HUES48 (cell line): ENCODE data around the gene RIMS4.

Experiments used
- H3K27ac ChIP-seq: one replicate; pipeline ENCODE4 v1.7.0; 2013; ENCODE audit warnings: low read depth, low read length, inconsistent platforms
- H3K27me3 ChIP-seq: 2 replicates; pipeline ENCODE4 v1.6.1; 2013; ENCODE audit warnings: mild to moderate bottlenecking, low read length; ENCODE audit not compliant: control insufficient read depth, insufficient read depth
- H3K36me3 ChIP-seq: 2 replicates; pipeline ENCODE4 v1.6.1; 2013; ENCODE audit warnings: low read length; ENCODE audit not compliant: control insufficient read depth, insufficient read depth
- H3K4me1 ChIP-seq: 2 replicates; pipeline ENCODE4 v1.6.1; 2013; ENCODE audit warnings: mild to moderate bottlenecking, low read length; ENCODE audit not compliant: control insufficient read depth, insufficient read depth
- H3K4me3 ChIP-seq: 2 replicates; pipeline ENCODE4 v1.5.1; 2013; ENCODE audit warnings: mild to moderate bottlenecking, low read depth, low read length
- H3K9ac ChIP-seq: 2 replicates; pipeline ENCODE4 v1.6.1; 2013; ENCODE audit warnings: mild to moderate bottlenecking, low read depth, low read length, moderate library complexity
- H3K9me3 ChIP-seq: 2 replicates; pipeline ENCODE4 v1.6.1; 2013; ENCODE audit warnings: low read length; ENCODE audit not compliant: control insufficient read depth, insufficient read depth

Gene RIMS4

GRCh38 chr20:44809380-44810060 is 826 bp downstream of the RIMS4 start:
- Histone ChIP-seq H3K9me3 (no peaks in the 10 kb centered on the region), H3K9ac (no peak overlapping the region), H3K27me3 (peaks cover 53% of the 10 kb centered on the region), H3K36me3 (no peaks in the 10 kb centered on the region), H3K4me1 (peaks cover 12% of the 10 kb centered on the region; the same call in 1 of the 2 replicates), H3K27ac (no peak overlapping the region), H3K4me3 (peak overlapping the region; percentile 75)

- Histone ChIP-seq H3K4me3 (no peak overlapping the region), H3K9me3 (no peaks in the 10 kb centered on the region), H3K36me3 (no peaks in the 10 kb centered on the region), H3K9ac (no peak overlapping the region), H3K4me1 (peaks cover 12% of the 10 kb centered on the region; the same call in 1 of the 2 replicates), H3K27me3 (peaks cover 49% of the 10 kb centered on the region), H3K27ac (no peak overlapping the region)
Observed at GRCh38 chr20:44807684-44808056, 2.7 kb downstream of the RIMS4 start.

GRCh38 chr20:44807051-44807683 is 3.2 kb downstream of the RIMS4 start:
- peaks cover 44% of the 10 kb centered on the region for H3K27me3 ChIP-seq

GRCh38 chr20:44805979-44806620 is 4.2 kb downstream of the RIMS4 start:
- Histone ChIP-seq H3K4me3 (no peak overlapping the region), H3K4me1 (peaks cover 12% of the 10 kb centered on the region; the same call in 1 of the 2 replicates), H3K27ac (no peak overlapping the region)

More at GRCh38 chr20:44807051-44807683, 3.2 kb downstream of the RIMS4 start:
- Histone ChIP-seq H3K27ac (no peak overlapping the region), H3K9me3 (no peaks in the 10 kb centered on the region), H3K4me3 (no peak overlapping the region), H3K4me1 (peaks cover 12% of the 10 kb centered on the region; the same call in 1 of the 2 replicates), H3K9ac (no peak overlapping the region), H3K36me3 (no peaks in the 10 kb centered on the region)

GRCh38 chr20:44805335-44805978 is 4.9 kb downstream of the RIMS4 start:
- no peak overlapping the region for H3K27ac ChIP-seq
- no peak overlapping the region for H3K4me3 ChIP-seq
- H3K27me3 ChIP-seq = peaks cover 27% of the 10 kb centered on the region
- H3K36me3 ChIP-seq = no peaks in the 10 kb centered on the region
- no peaks in the 10 kb centered on the region for H3K9me3 ChIP-seq
- no peak overlapping the region for H3K9ac ChIP-seq
- peaks cover 12% of the 10 kb centered on the region; the same call in 1 of the 2 replicates for H3K4me1 ChIP-seq

More at GRCh38 chr20:44805979-44806620, 4.2 kb downstream of the RIMS4 start:
- Histone ChIP-seq H3K9ac (no peak overlapping the region), H3K36me3 (no peaks in the 10 kb centered on the region), H3K9me3 (no peaks in the 10 kb centered on the region), H3K27me3 (peaks cover 33% of the 10 kb centered on the region)

- Histone ChIP-seq H3K4me3 (no peak overlapping the region), H3K4me1 (peaks cover 9% of the 10 kb centered on the region; the same call in 1 of the 2 replicates), H3K36me3 (no peaks in the 10 kb centered on the region), H3K9me3 (no peaks in the 10 kb centered on the region), H3K27ac (no peak overlapping the region), H3K27me3 (peaks cover 13% of the 10 kb centered on the region), H3K9ac (no peak overlapping the region)
Observed at GRCh38 chr20:44803383-44803941, 6.9 kb downstream of the RIMS4 start.

- Histone ChIP-seq H3K9me3 (no peaks in the 10 kb centered on the region), H3K9ac (no peak overlapping the region), H3K27me3 (peaks cover 6% of the 10 kb centered on the region), H3K36me3 (no peaks in the 10 kb centered on the region), H3K27ac (no peak overlapping the region), H3K4me3 (no peak overlapping the region), H3K4me1 (peaks cover 9% of the 10 kb centered on the region; the same call in 1 of the 2 replicates)
Observed at GRCh38 chr20:44802702-44803101, 7.6 kb downstream of the RIMS4 start.

GRCh38 chr20:44800391-44801046 is 9.8 kb downstream of the RIMS4 start:
- Histone ChIP-seq H3K36me3 (no peaks in the 10 kb centered on the region), H3K9ac (no peak overlapping the region), H3K27me3 (no peaks in the 10 kb centered on the region), H3K9me3 (no peaks in the 10 kb centered on the region), H3K4me1 (peaks cover 13% of the 10 kb centered on the region), H3K27ac (no peak overlapping the region), H3K4me3 (no peak overlapping the region)

- Histone ChIP-seq H3K27me3 (no peaks in the 10 kb centered on the region), H3K9ac (no peak overlapping the region)
Observed at GRCh38 chr20:44799691-44800090, 10.7 kb downstream of the RIMS4 start.

GRCh38 chr20:44796758-44797457 is 13.4 kb downstream of the RIMS4 start:
- H3K27ac ChIP-seq = no peak overlapping the region
- H3K36me3 ChIP-seq = no peaks in the 10 kb centered on the region
- no peaks in the 10 kb centered on the region for H3K9me3 ChIP-seq
- H3K4me3 ChIP-seq = no peak overlapping the region
- H3K9ac ChIP-seq = no peak overlapping the region
- H3K27me3 ChIP-seq = no peaks in the 10 kb centered on the region
- H3K4me1 ChIP-seq = peaks cover 11% of the 10 kb centered on the region

More at GRCh38 chr20:44799691-44800090, 10.7 kb downstream of the RIMS4 start:
- H3K4me3 ChIP-seq = no peak overlapping the region
- peaks cover 11% of the 10 kb centered on the region for H3K4me1 ChIP-seq
- H3K9me3 ChIP-seq = no peaks in the 10 kb centered on the region
- H3K27ac ChIP-seq = no peak overlapping the region
- H3K36me3 ChIP-seq = no peaks in the 10 kb centered on the region
